GM23248 (cell line): ENCODE data around the gene TTC14. TPM values are rescaled to one million over a fixed set of nuclear protein-coding genes. Genes with fewer than 3 reads are reported as not detected.

ENCODE experiments used
- DNase-seq: peaks from one replicate; pipeline ENCODE4 v3.0.0-alpha.2; 2015
- H2AFZ ChIP-seq: fragments of 200-600 bp; sonication (generic); 2 replicates; pipeline ENCODE4 v1.6.1; 2016; ENCODE audit warnings: antibody characterized with exemption
- H3F3A ChIP-seq: fragments of 200-600 bp; sonication (generic); 2 replicates; pipeline ENCODE4 v1.6.1; 2016; ENCODE audit warnings: mild to moderate bottlenecking, antibody characterized with exemption, mixed run types; ENCODE audit not compliant: insufficient read depth
- H3K27ac ChIP-seq: fragments of 200-600 bp; sonication (generic); 2 replicates; pipeline ENCODE4 v1.5.1; 2016; ENCODE audit warnings: mild to moderate bottlenecking
- H3K27me3 ChIP-seq: fragments of 200-600 bp; sonication (generic); replicated peaks from 2 replicates; pipeline ENCODE4 v1.6.1; 2016; ENCODE audit warnings: mild to moderate bottlenecking; ENCODE audit not compliant: insufficient read depth
- H3K36me3 ChIP-seq: fragments of 200-600 bp; sonication (generic); 2 replicates; pipeline ENCODE4 v1.6.1; 2016; ENCODE audit warnings: low read depth, mild to moderate bottlenecking
- H3K4me1 ChIP-seq: fragments of 200-600 bp; sonication (generic); 2 replicates; pipeline ENCODE4 v1.6.1; 2016; ENCODE audit warnings: mild to moderate bottlenecking; ENCODE audit not compliant: insufficient read depth
- H3K4me2 ChIP-seq: fragments of 200-600 bp; sonication (generic); one replicate; pipeline ENCODE4 v1.6.1; 2016; ENCODE audit warnings: mild to moderate bottlenecking; ENCODE audit not compliant: unreplicated experiment
- H3K4me3 ChIP-seq: fragments of 200-600 bp; sonication (generic); 2 replicates; pipeline ENCODE4 v1.5.1; 2016; ENCODE audit warnings: mild to moderate bottlenecking
- H3K79me2 ChIP-seq: fragments of 200-600 bp; sonication (generic); 2 replicates; pipeline ENCODE4 v1.6.1; 2016; ENCODE audit warnings: mild to moderate bottlenecking; ENCODE audit not compliant: insufficient read depth
- H3K9ac ChIP-seq: fragments of 200-600 bp; sonication (generic); 2 replicates; pipeline ENCODE4 v1.6.1; 2016; ENCODE audit warnings: mild to moderate bottlenecking
- H3K9me2 ChIP-seq: fragments of 200-600 bp; sonication (generic); 2 replicates; pipeline ENCODE4 v1.6.1; 2016; ENCODE audit warnings: mixed run types, mild to moderate bottlenecking, moderate library complexity; ENCODE audit not compliant: insufficient read depth
- H3K9me3 ChIP-seq: fragments of 200-600 bp; sonication (generic); one replicate; pipeline ENCODE4 v1.6.1; 2017; ENCODE audit warnings: low read depth
- H4K20me1 ChIP-seq: fragments of 200-600 bp; sonication (generic); 2 replicates; pipeline ENCODE4 v1.6.0; 2016; ENCODE audit not compliant: insufficient read depth
- EZH2 ChIP-seq: fragments of 200-600 bp; sonication (generic); IDR thresholded peaks from 2 replicates; pipeline ENCODE4 v1.6.1; 2018; ENCODE audit warnings: antibody characterized with exemption, mild to moderate bottlenecking; ENCODE audit not compliant: insufficient read depth, poor library complexity, severe bottlenecking
- EZH2phosphoT487 ChIP-seq: fragments of 200-600 bp; sonication (generic); IDR thresholded peaks from 2 replicates; pipeline ENCODE4 v1.6.1; 2018; ENCODE audit warnings: antibody characterized with exemption, moderate library complexity, mild to moderate bottlenecking, low read depth; ENCODE audit not compliant: insufficient read depth
- WGBS, 2 experiments: methylation state at CpG; one replicate each; pipeline ENCODE4 v1.1.6; 2015 to 2017; ENCODE audit warnings: low lambda C conversion rate in 2 of 2, low coverage in 1 of 2; ENCODE audit errors: missing lambda C conversion rate in 2 of 2; 5-methylcytosine and 5-hydroxymethylcytosine counted together
- in situ Hi-C: fragments of 300-500 bp; cut with MboI; formaldehyde crosslinking; loops from 2 replicates; pipeline ENCODE4 v1.15.0; 2020
- polyA plus RNA-seq: library from polyadenylated mRNA; unstranded; fragments of >200 nt; fragmentation: Nextera tagmentation; extraction: Ambion mirVana; gene quantifications from 2 replicates; pipeline ENCODE4 v1.2.1, GENCODE V29; 2016
- total RNA-seq: library from RNA; depleted of rRNA; stranded (reverse); fragments of >200 nt; shearing (Covaris generic); gene quantifications from 2 replicates; pipeline ENCODE4 v1.2.3, GENCODE V29; 2014

TTC14 gene
- total and polyA plus RNA-seq, 2 experiments from 2014 or later: 21.4 to 26.0 TPM

GRCh38 chr3:180594631-180595558 lies 7.1 kb upstream of the TTC14 start:
- 55 to 68% methylated on average over 2 of the region's 2 CpGs for WGBS, 2 experiments
- H3K79me2 ChIP-seq: no peaks in the 10 kb centered on the region
- no peaks in the 10 kb centered on the region for H4K20me1 ChIP-seq
- peak overlapping the region; percentile 30; the same call in 1 of the 2 replicates for H2AFZ ChIP-seq
- TF ChIP-seq EZH2 (no peak), EZH2phosphoT487 (no peak)
- H3K36me3 ChIP-seq: no peaks in the 10 kb centered on the region
- DNase-seq: peak; percentile 59
- no peak overlapping the region for H3K4me2 ChIP-seq
- H3K27me3 ChIP-seq: no peaks in the 10 kb centered on the region
- no peak overlapping the region for H3K9ac ChIP-seq
- no peaks in the 10 kb centered on the region for H3K9me3 ChIP-seq
- in situ Hi-C loops: loop anchor here (10.0 kb wide), 1 partner anchor 670 kb away; no protein-coding TSS in a partner anchor
- no peaks in the 10 kb centered on the region for H3F3A ChIP-seq
- H3K27ac ChIP-seq: no peak overlapping the region
- no peaks in the 10 kb centered on the region for H3K4me1 ChIP-seq
- H3K4me3 ChIP-seq: no peak overlapping the region
- no peaks in the 10 kb centered on the region for H3K9me2 ChIP-seq

- Histone ChIP-seq H3K27ac (no peak overlapping the region), H3K27me3 (no peaks in the 10 kb centered on the region), H4K20me1 (no peaks in the 10 kb centered on the region), H3K9me3 (no peaks in the 10 kb centered on the region), H3F3A (no peaks in the 10 kb centered on the region), H3K79me2 (no peaks in the 10 kb centered on the region), H3K9me2 (no peaks in the 10 kb centered on the region), H3K36me3 (no peaks in the 10 kb centered on the region), H3K9ac (no peak overlapping the region), H3K4me1 (no peaks in the 10 kb centered on the region), H2AFZ (no peak overlapping the region), H3K4me2 (no peak overlapping the region), H3K4me3 (no peak overlapping the region)
- whole genome bisulfite sequencing, 2 experiments: 21 to 36% methylated on average over 1 of the region's 1 CpG
- TF ChIP-seq EZH2 (no peak), EZH2phosphoT487 (no peak)
- DNase-seq: no peak
- in situ Hi-C loops: loop anchor here (10.0 kb wide), 1 partner anchor 671 kb away; no protein-coding TSS in a partner anchor
These were observed 6.4 kb upstream of the TTC14 start for GRCh38 chr3:180595559-180595935.

GRCh38 chr3:180600473-180600872 lies 1.5 kb upstream of the TTC14 start:
- Histone ChIP-seq H3K79me2 (peaks cover 30% of the 10 kb centered on the region), H3K27me3 (no peaks in the 10 kb centered on the region), H2AFZ (no peak overlapping the region), H3K9ac (no peak overlapping the region), H3K36me3 (peaks cover 17% of the 10 kb centered on the region), H3K9me3 (no peaks in the 10 kb centered on the region), H3K4me2 (no peak overlapping the region), H3K4me3 (no peak overlapping the region), H3K4me1 (peaks cover 11% of the 10 kb centered on the region), H3K27ac (no peak overlapping the region), H3K9me2 (peaks cover 5% of the 10 kb centered on the region; the same call in 1 of the 2 replicates), H3F3A (no peaks in the 10 kb centered on the region), H4K20me1 (no peaks in the 10 kb centered on the region)
- in situ Hi-C loops: no loop called here
- TF ChIP-seq EZH2phosphoT487 (no peak), EZH2 (no peak)
- 93 to 94% methylated on average over 15 of the region's 15 CpGs for WGBS, 2 experiments
- no peak for DNase-seq

- Histone ChIP-seq H3K9me3 (no peaks in the 10 kb centered on the region), H4K20me1 (no peaks in the 10 kb centered on the region), H3K27ac (no peak overlapping the region), H3K36me3 (peaks cover 67% of the 10 kb centered on the region), H3K79me2 (peaks cover 5% of the 10 kb centered on the region; the same call in 1 of the 2 replicates), H2AFZ (no peak overlapping the region), H3K9ac (no peak overlapping the region), H3K4me3 (no peak overlapping the region), H3K9me2 (no peaks in the 10 kb centered on the region), H3K27me3 (no peaks in the 10 kb centered on the region), H3K4me1 (no peaks in the 10 kb centered on the region), H3K4me2 (no peak overlapping the region), H3F3A (no peaks in the 10 kb centered on the region)
- in situ Hi-C loops: no loop called here
- no peak for TF ChIP-seq EZH2phosphoT487
- no peak for TF ChIP-seq EZH2
- 92 to 97% methylated on average over 1 of the region's 1 CpG for WGBS, 2 experiments
- peak; percentile 38 for DNase-seq
These were observed 9.0 kb downstream of the TTC14 start for GRCh38 chr3:180611006-180611405.
